ENCODE measurements around the gene KCNA10.
"Not testable (repeated sequence)": the region's sequence is repeated elsewhere in the genome, so short reads cannot be mapped to it uniquely, and the experiment has no call there.

Gene KCNA10

DNA sequence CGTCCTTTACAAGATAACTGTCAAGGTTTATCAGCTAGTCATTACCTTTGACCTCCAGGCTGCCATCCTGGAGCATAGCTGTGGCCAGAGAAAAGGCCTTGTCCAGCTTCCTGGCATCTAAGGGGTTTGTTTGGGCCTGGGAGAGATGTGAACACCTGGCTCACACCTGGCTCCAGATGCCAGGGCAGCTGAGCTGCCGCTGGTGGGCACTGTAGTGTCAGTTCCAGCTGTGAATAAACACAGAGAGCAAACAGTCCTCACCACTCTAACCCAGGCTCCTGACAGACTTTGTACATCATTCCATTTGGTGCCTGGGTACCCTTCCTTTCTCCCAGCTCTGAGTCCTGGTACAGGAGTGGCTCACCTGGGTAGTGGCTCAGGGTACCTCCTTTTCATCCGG lies 14.3 kb upstream of the KCNA10 start:
- no peak for DNase-seq (ENCODE audit: low read depth in 3 of 3)

DNA sequence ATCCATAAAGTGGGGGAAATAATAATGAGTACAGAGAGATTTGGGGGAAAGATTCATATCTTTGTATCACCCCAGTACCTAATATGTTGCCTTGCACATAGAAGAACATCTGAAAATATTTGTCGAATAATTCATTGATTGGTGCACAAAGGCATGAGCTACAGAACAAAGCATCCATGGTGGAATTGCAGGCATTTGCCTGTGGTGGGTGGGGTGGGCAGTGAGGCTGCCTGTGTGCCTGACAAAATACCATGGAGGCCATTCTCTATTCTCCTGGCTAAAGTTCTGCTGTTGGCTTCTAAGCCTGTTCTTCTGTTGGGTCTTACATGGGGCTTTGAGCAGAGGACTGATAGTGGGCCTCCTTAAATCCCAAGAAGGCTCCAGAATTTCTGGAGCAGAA lies 10.0 kb upstream of the KCNA10 start:
- DNase-seq (ENCODE audit: low read depth in 3 of 3) = no peak

DNA sequence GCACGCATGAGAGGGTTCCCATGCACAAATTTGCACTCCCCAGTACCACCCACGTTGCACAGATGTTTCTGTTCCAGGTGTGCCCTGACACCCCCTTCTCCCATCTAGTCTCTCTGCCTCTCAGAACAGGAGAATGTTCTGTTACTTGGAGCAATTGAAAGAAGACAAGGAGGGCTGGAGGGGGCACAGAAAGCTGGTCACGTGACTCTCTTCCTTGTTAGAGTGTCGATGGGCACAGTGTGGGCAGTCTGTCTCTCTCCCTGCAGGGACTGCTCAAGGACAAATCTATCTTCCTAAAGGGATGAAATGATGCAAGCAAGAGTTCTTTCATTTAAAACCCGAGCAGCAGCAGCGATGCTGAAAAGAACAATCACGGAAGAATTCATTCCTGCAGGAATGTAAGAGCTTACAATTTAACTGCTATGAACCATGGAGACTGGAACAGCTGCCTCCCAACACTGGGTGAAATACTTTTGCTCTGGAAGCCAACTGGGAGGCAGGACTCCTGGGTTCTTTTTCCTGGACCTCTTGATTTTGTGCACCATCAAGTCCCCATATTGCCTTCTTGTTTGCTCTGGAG lies 7.3 kb upstream of the KCNA10 start:
- DNase-seq (ENCODE audit: low read depth in 3 of 3) = no peak

DNA sequence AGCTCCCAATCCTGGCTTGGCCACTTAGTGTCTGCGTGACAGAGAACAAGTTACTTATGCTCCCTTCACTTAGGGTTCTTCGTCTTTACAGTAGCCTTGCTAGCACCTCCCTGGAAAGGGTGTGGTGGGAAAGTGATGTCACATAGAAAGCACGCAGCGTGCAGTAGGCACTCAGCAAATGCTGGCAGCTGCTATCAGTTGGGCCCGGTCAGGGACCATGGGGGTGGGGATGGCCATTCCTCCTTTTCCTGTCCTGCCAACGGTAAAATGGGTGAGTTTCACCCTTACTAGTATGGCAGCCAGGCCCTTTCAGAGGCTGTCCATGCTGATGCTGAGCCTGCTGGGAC lies 6.2 kb upstream of the KCNA10 start:
- DNase-seq (ENCODE audit: low read depth in 3 of 3) = no peak

DNA sequence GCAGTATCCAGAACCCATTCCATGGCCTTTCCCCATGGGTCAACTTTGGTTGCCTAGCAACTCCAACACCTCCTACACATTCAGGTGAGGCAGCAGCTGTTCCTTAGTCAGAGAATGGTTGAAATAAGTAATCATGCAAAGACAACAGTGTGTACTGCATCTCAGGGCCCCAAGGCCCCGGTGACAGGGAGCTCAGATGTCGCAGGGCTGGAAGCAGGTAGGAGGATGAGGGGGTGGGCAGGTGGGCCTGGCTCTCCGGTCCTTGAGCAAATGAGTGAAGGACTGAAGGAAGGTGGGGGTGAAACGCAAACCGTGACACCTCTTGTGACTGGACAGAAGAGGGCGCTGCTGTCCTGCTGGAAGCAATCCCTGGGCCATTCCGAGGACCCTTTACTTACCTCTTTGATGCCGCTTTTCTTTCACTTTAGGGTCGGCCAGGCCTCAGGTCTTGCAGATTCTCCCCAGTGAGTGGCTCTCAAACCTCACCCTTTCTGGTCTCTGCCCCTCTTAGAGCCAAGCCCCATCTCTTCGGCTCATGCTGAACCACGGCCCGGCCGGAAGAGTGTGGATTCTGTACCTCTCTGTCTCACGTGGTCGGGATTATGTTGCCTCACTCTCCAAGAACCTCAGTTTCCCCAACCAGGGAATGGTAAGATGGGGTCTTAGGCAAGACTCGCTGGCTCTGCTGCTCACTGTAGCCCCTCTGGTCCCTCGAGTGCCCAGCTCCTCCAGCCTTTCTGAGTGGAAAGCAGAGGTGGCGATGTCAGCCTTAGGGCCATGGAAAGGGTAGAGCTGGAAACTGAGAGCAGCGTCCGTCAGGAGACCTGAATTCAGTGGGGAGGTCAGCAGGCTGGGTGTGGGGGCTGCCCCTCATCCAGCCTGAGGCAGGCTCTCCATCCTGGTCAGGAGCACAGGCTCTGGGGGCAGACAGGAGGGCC lies 5.6 kb upstream of the KCNA10 start:
- DNase-seq (ENCODE audit: low read depth in 3 of 3) = peak; percentile 8 to 32 (median 14)

DNA sequence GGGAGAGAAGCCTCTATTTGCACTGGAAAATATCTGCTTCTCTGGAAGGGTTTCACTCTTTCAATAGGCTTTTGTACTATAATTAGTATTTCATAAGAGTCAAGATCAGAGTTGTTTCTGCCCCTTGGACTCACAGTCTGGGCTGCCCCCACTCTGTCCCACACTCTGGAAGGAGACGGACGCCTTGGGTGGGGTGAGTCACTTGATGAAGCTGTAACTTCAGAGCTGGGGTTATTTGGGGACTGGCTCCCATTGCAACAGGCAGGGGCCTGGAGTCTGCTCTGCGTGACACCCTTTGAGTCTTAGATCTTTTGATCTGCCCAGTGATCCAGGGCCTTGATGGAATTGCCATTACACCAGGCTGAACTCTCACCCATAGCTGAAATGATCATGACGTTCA lies 4.0 kb upstream of the KCNA10 start:
- DNase-seq (ENCODE audit: low read depth in 3 of 3) = no peak

DNA sequence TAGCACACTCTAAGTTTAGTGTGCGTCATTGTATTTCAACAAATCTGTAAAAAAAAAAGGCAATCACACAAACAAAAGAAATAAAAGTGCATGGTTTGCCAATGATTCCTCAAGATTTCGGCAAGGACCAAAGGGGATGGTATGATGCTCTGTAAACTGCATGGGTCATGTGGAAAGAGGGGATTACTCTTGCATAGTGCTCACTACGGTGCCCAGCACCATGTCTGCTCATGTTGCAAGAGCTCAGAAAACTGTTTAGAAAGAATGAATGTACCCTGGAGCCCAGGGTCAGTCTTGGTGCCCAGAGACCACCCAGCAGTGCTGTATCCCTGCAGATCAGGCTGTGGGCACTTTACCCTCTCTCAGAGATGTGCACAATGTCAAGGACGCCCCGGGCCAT lies 3.6 kb upstream of the KCNA10 start:
- DNase-seq (ENCODE audit: low read depth in 3 of 3) = no peak

DNA sequence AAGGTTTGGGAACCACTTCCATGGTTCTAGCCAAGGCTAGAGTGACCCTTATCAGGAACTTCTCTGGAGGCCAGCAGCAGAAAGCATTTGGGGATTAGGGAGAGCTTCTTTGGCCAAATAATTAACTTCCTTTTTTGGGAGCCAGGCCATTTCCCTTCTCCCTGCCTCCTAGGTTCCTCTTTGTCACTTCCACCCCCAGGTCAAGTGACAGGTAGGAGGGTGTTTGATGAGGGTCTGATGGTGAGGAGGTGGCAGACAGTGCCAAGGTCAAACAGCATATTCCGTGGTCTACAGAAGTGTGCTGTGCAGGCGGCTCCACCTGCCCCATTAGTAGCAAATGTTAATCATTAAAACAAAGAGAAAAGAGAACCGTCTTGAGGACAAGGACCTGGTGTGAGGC lies 1.9 kb upstream of the KCNA10 start:
- no peak for DNase-seq (ENCODE audit: low read depth in 3 of 3)

DNA sequence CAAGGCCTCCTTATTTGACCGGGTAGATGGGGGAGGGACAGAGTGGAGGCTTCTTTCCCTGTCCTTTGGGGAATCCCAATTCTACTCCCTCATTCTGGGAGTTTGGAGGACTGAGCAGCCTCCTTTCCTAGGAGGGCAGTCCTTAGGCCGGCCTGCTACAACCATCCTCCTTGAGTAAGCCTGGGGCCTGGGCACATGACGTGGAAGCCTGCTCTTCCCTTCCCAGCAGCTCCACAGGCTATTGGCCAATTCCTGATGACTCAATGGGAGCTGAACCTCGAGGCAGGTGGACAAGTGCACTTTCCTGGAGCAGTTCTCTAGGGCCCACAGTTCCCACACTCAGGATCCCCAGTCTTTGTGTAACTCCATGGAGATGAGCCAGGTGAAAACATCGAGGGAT lies 3.1 kb downstream of the KCNA10 start:
- no peak for DNase-seq (ENCODE audit: low read depth in 3 of 3)

DNA sequence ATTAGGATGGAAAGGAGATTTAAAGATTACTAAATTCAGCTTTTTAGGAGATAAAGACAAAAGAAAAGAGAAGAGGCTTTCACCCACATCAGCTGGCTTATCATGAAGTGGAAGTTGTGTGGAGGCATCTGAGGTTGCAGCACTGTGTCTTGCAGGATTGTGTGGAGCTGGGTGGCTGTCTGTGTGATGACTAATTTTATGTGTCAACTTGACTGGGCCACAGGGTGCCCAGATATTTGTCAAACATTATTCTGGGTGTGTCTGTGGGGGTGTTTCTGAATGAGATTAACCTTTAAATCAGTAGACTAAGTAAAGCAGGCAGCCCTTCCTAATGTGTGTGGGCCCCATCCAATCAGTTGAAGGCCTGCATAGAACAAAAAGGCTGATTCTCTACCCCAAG lies 3.9 kb downstream of the KCNA10 start:
- no peak for DNase-seq (ENCODE audit: low read depth in 3 of 3)

DNA sequence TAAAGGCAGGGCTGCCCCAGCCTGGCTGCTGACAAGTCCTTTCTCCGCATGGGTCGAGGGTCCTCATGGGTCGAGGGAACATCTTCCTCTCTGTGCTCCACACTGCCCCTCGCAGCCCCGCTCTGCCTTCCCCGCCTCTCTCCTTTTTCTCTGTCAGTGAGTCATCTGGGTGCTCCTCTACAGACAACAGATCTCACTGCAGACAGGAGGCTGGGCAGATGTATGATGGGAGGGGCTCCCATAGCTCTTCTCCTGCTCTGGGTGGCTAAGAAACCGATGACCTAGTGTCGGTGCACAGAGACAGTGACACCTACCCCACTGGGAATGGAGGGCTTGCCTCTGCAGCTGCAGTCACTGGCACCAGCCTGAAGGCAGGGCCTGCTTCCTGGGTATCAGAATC lies 5.5 kb downstream of the KCNA10 start:
- DNase-seq (ENCODE audit: low read depth in 3 of 3) = no peak

DNA sequence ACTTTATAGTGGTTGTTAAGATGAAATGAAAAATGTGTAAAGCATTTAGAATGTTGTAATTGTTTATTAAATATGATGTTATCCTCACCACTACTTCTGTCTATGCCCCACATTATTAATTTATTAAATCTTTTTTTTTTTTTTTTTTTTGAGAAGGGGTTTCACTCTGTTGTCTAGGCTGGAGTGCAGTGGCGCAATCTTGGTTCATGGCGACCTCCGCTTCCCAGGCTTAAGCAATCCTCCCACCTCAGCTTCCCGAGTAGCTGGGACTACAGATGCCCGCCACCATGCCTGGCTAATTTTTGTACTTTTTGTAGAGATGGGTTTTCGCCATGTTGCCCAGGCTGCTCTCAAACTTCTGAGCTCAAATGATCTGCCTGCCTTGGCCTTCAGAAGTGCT lies 7.5 kb downstream of the KCNA10 start:
- no peak for DNase-seq (ENCODE audit: low read depth in 3 of 3)

DNA sequence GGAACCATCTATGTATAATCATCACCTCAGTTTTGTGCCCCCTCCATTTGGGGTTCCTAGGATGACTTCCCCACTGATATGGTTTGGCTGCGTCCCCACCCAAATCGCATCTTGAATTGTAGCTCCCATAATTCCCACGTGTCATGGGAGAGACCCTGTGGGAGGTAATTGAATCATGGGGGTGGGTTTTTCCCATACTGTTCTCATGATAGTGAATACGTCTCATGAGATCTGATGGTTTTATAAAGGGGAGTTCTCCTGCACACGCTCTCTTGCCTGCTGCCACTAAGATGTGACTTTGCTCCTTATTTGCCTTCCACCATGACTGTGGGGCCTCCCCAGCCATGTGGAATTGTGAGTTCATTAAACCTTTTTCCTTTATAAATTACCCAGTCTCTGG lies 8.1 kb downstream of the KCNA10 start:
- not testable (repeated sequence) for DNase-seq (ENCODE audit: low read depth in 3 of 3)

DNA sequence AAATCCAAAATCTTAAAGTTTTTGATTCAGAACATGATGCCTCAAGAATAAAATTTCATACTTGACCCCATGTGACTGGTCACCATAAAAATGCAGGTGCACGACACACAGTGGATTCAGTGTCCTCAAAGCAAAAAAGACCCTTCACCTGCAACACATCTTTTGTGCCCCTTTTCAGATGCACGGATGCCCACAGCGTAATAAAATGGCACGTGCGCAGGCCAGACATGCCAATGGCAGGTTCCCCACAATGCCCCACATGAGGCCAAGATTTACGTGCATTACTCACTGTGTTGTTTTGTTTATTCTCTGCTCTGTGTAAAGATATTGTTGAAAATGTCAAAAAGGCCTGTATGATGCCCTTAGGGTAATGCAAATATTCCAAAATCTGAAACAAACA lies 9.3 kb downstream of the KCNA10 start:
- no peak for DNase-seq (ENCODE audit: low read depth in 3 of 3)

DNA sequence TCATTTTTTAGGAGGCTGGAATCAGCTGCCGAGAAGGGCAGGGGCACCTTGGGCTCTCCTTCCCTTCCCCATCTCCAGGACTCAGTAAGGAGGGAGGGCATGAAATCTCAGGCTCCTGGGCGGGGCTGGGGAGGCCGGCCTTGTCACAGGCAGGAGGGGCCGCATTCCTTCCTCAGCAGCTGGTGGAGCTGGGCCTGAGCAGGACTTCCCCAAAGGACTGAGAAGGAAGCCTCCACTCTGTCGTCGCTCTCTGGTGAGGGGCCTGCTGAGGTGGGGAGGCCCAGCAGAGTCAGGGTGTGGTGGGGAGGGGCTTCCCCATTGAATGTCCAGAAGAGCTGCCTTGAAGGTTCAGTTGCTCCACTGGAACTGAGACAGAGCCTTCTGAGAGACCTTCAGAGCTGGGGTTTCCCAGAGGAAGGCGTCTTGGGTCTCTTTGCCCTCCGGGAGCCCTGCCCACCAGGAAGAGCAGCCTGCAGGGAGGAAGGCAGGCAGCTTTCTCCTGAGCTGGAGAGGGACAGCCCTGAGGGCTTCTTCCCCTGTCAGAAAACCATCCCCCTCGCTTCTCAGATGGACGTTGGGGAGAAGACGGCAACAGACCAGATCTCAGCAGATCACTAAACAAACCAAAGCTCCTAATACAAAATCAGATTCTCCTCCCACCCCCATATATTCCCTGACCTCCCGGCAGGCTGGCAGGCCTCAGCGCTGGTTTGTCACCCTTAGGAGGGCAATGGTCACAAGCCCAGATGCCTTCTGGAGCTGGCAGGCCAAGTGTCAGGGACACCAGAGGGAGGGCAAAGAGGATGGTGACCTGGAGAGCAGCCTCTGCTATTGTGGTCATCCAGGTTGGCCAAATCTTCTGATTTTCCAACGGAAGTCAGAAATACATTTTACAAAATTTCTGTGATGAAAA lies 10.7 kb downstream of the KCNA10 start:
- no peak for DNase-seq (ENCODE audit: low read depth in 3 of 3)

DNA sequence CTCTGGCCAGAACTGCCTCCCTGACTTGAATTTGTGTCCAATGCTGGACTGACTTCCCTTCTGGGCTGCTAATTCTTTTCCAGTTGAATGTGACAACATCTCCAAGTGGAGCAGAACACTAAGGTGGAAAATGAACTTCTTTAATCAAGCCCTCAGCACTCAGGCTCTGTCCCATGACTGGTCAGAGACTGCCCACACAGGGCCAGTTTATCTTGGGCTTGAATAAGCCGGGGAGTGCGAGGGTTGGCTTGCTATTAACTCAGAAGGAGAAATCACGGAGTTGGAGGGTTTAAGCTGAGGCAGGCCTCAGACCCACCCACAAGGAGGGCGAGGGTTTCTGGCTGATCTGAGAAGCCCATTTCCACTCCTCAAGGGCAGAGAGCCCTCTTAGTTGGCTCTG lies 12.4 kb downstream of the KCNA10 start:
- DNase-seq (ENCODE audit: low read depth in 3 of 3) = no peak

DNA sequence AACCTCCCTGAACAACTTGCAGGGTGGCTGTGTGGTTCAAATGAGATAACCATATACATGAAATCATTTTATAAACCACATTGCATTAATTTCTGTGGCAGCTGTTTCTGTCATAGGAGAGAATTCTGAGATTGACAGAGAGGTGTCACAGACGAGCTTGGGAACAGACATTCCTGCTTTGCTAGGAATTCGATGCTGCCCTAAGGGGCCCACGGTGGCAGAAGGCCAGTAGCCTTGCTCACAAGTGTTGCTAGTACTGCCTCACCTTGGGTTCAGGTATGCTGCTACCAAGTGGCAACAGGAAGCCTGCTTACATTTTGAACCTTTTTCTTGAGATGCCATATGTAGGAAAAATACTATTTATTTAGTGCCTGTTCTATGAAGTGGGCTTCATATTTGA lies 13.4 kb downstream of the KCNA10 start:
- no peak for DNase-seq (ENCODE audit: low read depth in 3 of 3)

DNA sequence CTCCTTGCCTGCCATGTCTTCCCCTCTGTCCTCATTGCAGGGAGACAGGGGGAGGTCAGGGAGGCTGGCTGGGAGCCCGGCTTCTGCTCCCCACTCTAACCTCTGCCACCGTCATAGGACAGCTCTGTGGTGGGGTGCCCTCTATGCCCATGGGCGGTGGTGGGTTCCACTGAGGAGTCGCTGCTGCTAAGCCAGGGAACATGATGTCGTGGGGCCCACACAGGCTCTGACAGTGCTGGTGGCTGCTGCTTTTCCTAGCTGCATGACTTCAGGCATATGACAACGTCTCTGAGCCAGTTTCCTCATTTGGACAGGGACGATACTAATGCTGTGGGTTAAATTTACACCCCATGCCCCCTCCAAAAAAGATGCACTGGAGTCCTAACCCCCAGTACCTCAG lies 14.7 kb downstream of the KCNA10 start:
- DNase-seq (ENCODE audit: low read depth in 3 of 3) = no peak

DNA sequence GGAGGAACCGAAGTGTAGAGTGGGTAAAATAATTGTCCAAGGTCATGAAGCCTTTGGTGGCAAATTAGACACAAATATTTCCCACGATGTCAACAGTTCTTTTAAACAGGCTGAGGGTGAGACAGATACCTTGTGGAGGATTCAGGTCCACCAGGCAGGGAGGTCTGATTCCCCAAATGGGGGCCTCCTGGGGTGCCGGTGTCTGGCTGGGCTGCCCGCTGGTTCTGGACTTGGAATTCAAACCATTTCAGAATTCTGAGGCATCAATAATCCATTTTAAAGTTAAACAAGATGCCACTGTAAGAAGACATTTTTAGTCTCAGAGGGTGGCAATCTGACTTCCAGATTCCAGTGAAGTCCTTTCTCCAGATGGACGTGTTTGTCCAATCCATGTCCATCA lies 15.5 kb downstream of the KCNA10 start:
- DNase-seq (ENCODE audit: low read depth in 3 of 3) = no peak

DNA sequence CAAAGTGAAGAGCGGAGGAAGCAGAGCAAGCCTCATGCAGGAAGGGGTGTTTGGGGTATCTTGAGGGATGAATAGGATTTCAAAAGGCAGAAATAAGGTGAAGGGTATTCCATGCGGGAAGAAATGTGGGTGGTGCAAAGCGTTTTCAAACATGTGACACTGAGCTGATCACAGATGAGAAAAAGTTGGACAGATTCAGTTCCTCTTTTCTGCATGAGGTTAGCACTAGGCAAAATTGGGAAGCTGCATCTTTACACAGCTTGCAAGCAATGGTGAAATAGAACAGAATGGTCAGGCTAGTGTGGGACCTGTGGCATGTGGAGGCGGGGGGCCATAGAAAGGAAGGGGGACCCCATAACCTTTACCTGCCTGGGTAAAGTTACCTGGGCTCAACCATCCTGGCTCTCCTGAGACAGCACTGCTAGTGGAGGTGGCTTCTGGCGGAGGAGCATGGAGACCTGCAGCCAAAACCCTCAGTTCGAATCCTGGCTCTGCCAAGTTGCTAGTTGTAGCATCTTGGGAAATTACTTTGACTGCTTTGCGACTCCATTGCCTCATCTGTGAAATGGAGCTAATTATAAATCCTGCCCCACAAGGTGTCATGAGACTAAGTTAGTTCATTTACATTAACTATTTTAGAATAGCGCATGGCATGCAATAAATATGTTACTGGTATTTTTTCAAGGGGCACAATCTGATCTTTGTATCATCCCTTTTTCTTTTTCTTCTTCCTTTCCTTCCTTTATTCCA lies 16.4 kb downstream of the KCNA10 start:
- DNase-seq (ENCODE audit: low read depth in 3 of 3) = no peak

DNA sequence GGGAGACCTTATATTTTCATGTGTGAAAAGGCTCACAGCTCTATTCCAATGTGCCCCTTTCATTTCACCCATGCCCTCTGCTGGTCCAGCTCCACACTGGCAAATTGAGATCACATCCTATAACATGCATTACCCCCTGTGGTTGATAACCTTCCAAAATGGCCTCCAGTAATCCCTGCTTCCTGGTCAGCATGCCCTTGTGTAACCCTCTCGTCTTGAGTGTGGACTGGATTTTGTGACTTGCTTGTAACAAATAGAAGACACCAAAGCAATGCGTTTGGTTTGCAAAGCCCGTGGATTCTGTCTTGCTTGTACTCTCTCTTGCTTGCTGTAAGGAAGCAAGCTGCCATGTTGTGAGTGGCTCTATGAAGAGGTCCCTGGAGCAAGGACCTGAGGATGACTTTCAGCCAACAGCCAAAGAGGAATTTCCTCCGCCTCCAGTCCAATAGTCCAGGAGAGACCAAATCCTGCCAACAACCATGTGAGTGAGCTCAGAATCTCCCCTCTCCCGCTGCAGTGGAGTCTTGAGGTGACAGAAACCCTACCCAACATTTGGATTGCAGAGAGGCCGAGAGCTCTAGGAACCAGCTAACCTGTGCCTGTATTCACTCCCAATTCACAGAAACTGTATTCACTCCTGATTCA lies 17.4 kb downstream of the KCNA10 start:
- no peak for DNase-seq (ENCODE audit: low read depth in 3 of 3)
